OCI-LY1 (cell line): Measurements from ENCODE around the gene TCF23.
"Not testable (repeated sequence)": the region's sequence is repeated elsewhere in the genome, so short reads cannot be mapped to it uniquely, and the experiment has no call there.

ENCODE experiments used
- H2AFZ ChIP-seq: fragments of 200-600 bp; sonication (generic), shearing (Covaris generic); 2 replicates; pipeline ENCODE4 v1.6.0; 2014; ENCODE audit warnings: antibody characterized with exemption, mild to moderate bottlenecking, low read length
- H3F3A ChIP-seq: fragments of 200-600 bp; sonication (generic), shearing (Covaris generic); 2 replicates; pipeline ENCODE4 v1.6.0; 2014; ENCODE audit warnings: mild to moderate bottlenecking, antibody characterized with exemption, low read length, moderate library complexity; ENCODE audit not compliant: insufficient read depth
- H3K27ac ChIP-seq: fragments of 200-600 bp; sonication (generic); 2 replicates; pipeline ENCODE4 v1.5.1; 2014; ENCODE audit warnings: low read length, mixed run types, mild to moderate bottlenecking, low read depth; ENCODE audit not compliant: poor library complexity, severe bottlenecking
- H3K27me3 ChIP-seq: fragments of 200-600 bp; sonication (generic); 2 replicates; pipeline ENCODE4 v1.6.0; 2014; ENCODE audit warnings: antibody characterized with exemption, mild to moderate bottlenecking, low read length, moderate library complexity; ENCODE audit not compliant: insufficient read depth
- H3K36me3 ChIP-seq: fragments of 200-600 bp; sonication (generic); 2 replicates; pipeline ENCODE4 v1.6.1; 2014; ENCODE audit warnings: mild to moderate bottlenecking, antibody characterized with exemption, low read length, moderate library complexity, mixed read lengths; ENCODE audit not compliant: insufficient read depth
- H3K4me1 ChIP-seq: fragments of 200-600 bp; sonication (generic); 2 replicates; pipeline ENCODE4 v1.5.1; 2014; ENCODE audit warnings: mild to moderate bottlenecking, low read length, moderate library complexity; ENCODE audit not compliant: insufficient read depth, severe bottlenecking
- H3K4me2 ChIP-seq: fragments of 200-600 bp; sonication (generic), shearing (Covaris generic); 2 replicates; pipeline ENCODE4 v1.6.1; 2014; ENCODE audit warnings: low read length
- H3K4me3 ChIP-seq: fragments of 200-600 bp; sonication (generic); 2 replicates; pipeline ENCODE4 v1.5.1; 2014; ENCODE audit warnings: low read length, low read depth, mild to moderate bottlenecking, mixed read lengths; ENCODE audit not compliant: poor library complexity, severe bottlenecking
- H3K79me2 ChIP-seq: fragments of 200-600 bp; shearing (Covaris generic); 2 replicates; pipeline ENCODE4 v1.6.1; 2016; ENCODE audit warnings: mixed run types, low read length, mixed read lengths; ENCODE audit not compliant: insufficient read depth
- H3K9ac ChIP-seq: fragments of 200-600 bp; sonication (generic), shearing (Covaris generic); 2 replicates; pipeline ENCODE4 v1.6.1; 2014; ENCODE audit warnings: mild to moderate bottlenecking, low read length, mixed read lengths
- H3K9me2 ChIP-seq: fragments of 200-600 bp; sonication (generic), shearing (Covaris generic); 2 replicates; pipeline ENCODE4 v1.6.1; 2014; ENCODE audit warnings: low read depth, mild to moderate bottlenecking, low read length, mixed read lengths
- H3K9me3 ChIP-seq: fragments of 200-600 bp; shearing (Covaris generic); 2 replicates; pipeline ENCODE4 v1.6.1; 2014; ENCODE audit warnings: low read length, mixed read lengths
- H4K20me1 ChIP-seq: fragments of 200-600 bp; sonication (generic), shearing (Covaris generic); 2 replicates; pipeline ENCODE4 v1.6.0; 2016; ENCODE audit warnings: mild to moderate bottlenecking, low read length; ENCODE audit not compliant: insufficient read depth
- EZH2 ChIP-seq: fragments of 200-600 bp; sonication (generic), shearing (Covaris generic); IDR thresholded peaks from 2 replicates; pipeline ENCODE4 v1.8.0; 2017; ENCODE audit warnings: borderline replicate concordance, mixed run types, mild to moderate bottlenecking, antibody characterized with exemption, low read length, moderate library complexity, mixed read lengths
- TF ChIP-seq, protein P1 (sequence below): fragments of 200-600 bp; sonication (generic), shearing (Covaris generic); IDR thresholded peaks from 2 replicates; pipeline ENCODE4 v1.5.1; 2017; ENCODE audit warnings: mild to moderate bottlenecking, antibody characterized with exemption, low read length, moderate library complexity, mixed read lengths

Gene TCF23

DNA sequence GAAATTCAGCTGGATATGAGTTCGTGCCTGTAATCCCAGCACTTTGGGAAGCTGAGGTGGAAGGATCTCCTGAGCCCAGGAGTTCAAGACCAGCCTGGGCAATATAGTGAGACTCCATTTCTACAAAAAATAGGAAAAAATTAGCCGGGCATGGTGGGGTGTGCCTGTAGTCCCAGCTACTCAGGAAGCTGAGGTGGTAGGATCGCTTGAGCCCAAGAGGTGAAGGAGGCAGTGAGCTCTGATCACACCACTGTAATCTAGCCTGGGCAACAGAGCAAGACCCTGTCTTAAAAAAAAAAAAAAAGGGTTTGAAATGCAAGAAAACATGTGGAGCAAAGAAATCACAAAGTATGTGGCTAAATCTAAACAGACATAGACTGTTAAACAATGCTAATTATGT, 39.7 kb upstream of the TCF23 start:
- H3K4me3 ChIP-seq: no peak overlapping the region
- no peaks in the 10 kb centered on the region; the same call in 1 of the 2 replicates for H3K36me3 ChIP-seq
- no peaks in the 10 kb centered on the region for H3F3A ChIP-seq
- H4K20me1 ChIP-seq: no peaks in the 10 kb centered on the region
- TF ChIP-seq EZH2: no peak
- TF ChIP-seq, protein P1, sequence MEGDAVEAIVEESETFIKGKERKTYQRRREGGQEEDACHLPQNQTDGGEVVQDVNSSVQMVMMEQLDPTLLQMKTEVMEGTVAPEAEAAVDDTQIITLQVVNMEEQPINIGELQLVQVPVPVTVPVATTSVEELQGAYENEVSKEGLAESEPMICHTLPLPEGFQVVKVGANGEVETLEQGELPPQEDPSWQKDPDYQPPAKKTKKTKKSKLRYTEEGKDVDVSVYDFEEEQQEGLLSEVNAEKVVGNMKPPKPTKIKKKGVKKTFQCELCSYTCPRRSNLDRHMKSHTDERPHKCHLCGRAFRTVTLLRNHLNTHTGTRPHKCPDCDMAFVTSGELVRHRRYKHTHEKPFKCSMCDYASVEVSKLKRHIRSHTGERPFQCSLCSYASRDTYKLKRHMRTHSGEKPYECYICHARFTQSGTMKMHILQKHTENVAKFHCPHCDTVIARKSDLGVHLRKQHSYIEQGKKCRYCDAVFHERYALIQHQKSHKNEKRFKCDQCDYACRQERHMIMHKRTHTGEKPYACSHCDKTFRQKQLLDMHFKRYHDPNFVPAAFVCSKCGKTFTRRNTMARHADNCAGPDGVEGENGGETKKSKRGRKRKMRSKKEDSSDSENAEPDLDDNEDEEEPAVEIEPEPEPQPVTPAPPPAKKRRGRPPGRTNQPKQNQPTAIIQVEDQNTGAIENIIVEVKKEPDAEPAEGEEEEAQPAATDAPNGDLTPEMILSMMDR: no peak
- H3K79me2 ChIP-seq: no peaks in the 10 kb centered on the region
- H3K27me3 ChIP-seq: no peaks in the 10 kb centered on the region
- H3K4me1 ChIP-seq: no peaks in the 10 kb centered on the region
- no peak overlapping the region for H3K4me2 ChIP-seq
- no peak overlapping the region for H3K9ac ChIP-seq
- no peaks in the 10 kb centered on the region for H3K9me3 ChIP-seq
- H2AFZ ChIP-seq: no peak overlapping the region
- H3K9me2 ChIP-seq: no peaks in the 10 kb centered on the region
- no peak overlapping the region for H3K27ac ChIP-seq

DNA sequence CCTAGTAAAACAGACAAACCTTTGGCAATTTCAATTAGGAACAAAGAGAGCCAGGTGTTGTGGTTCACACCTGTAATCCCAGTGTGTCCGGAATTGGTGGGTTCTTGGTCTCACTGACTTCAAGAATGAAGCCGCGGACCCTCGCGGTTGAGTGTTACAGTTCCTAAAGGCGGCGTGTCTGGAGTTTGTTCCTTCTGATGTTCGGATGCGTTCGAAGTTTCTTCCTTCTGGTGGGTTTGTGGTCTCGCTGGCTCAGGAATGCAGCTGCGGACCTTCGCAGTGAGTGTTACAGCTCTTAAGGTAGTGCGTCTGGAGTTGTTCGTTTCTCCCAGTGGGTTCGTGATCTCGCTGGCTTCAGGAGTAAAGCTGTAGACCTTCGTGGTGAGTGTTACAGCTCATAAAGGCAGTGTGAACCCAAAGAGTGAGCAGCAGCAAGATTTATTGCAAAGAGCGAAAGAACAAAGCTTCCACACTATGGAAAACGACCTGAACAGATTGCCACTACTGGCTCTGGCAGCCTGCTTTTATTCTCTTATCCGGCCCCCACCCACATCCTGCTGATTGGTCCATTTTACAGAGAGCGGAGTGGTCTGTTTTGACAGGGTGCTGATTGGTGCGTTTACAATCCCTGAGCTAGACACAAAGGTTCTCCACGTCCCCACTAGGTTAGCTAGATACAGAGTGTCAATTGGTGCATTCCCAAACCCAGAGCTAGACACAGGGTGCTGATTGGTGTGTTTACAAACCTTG, 38.0 kb upstream of the TCF23 start:
- not testable (repeated sequence) for H3K4me1 ChIP-seq, H3K27ac ChIP-seq, H3K79me2 ChIP-seq, H3K9me2 ChIP-seq, H3K4me2 ChIP-seq, H3K9ac ChIP-seq, H3K4me3 ChIP-seq, H3K9me3 ChIP-seq, H3K27me3 ChIP-seq, H2AFZ ChIP-seq, H3K36me3 ChIP-seq, H4K20me1 ChIP-seq, H3F3A ChIP-seq

DNA sequence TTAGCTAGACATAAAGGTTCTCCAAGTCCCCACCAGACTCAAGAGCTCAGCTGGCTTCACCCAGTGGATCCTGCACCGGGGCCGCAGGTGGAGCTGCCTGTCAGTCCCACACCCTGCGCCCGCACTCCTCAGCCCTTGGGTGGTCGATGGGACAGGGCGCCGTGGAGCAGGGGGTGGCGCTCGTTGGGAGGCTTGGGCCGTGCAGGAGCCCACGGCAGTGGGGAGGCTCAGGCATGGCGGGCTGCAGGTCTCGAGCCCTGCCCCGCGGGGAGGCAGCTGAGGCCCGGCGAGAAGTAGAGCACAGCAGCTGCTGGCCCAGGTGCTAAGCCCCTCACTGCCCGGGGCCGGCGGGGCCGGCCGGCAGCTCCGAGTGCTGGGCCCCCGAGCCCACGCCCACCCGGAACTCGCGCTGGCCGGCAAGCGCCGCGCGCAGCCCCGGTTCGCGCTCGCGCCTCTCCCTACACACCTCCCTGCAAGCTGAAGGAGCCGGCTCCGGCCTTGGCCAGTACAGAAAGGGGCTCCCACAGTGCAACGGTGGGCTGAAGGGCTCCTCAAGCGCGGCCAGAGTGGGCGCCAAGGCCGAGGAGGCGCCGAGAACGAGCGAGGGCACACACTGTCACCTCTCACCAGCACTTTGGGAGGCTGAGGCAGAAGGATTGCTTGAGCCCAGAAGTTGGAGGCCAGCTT, 37.3 kb upstream of the TCF23 start:
- H3K9me3 ChIP-seq, H3K27me3 ChIP-seq, H3K4me3 ChIP-seq, H3K4me2 ChIP-seq, H3K9ac ChIP-seq, H2AFZ ChIP-seq, H3K27ac ChIP-seq, H3K79me2 ChIP-seq, H3K36me3 ChIP-seq, H3F3A ChIP-seq, H3K9me2 ChIP-seq, H4K20me1 ChIP-seq, H3K4me1 ChIP-seq: not testable (repeated sequence)

DNA sequence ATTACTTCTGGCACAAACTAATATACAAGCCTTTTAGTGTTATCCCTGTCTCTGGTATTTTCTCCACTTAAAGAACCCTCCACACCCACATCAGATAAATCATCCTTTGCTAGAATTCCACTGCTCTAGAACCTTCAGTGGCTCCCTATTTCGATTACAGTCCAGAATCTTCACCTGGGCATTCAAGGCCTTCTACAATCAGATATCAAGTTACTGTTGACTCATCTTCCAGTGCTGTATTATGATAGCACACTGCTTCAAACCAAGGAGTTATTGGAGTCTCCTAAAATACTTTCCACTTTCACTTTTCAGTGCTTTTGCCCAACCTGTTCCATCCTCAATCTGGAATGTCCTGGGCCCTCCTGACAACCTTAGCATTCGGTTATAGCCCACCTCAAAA, 33.3 kb upstream of the TCF23 start:
- Histone ChIP-seq H3K9me2 (no peaks in the 10 kb centered on the region), H3F3A (no peaks in the 10 kb centered on the region), H3K36me3 (no peaks in the 10 kb centered on the region; the same call in 1 of the 2 replicates), H3K9ac (no peak overlapping the region), H4K20me1 (no peaks in the 10 kb centered on the region), H3K79me2 (no peaks in the 10 kb centered on the region), H3K4me2 (no peak overlapping the region), H3K27ac (no peak overlapping the region), H3K4me3 (no peak overlapping the region), H3K4me1 (peaks cover 14% of the 10 kb centered on the region), H3K27me3 (no peaks in the 10 kb centered on the region), H2AFZ (no peak overlapping the region), H3K9me3 (no peaks in the 10 kb centered on the region)
- TF ChIP-seq, protein P1: no peak
- no peak for TF ChIP-seq EZH2
